Measurements from ENCODE around the gene RAB34.

- TF ChIP-seq CTCF (IDR thresholded peaks at IDR 0.05; ENCODE audit: poor library complexity) (no peak), EZH2 (IDR thresholded peaks at IDR 0.05; ENCODE audit: borderline replicate concordance) (no peak), EZH2phosphoT487 (IDR thresholded peaks at IDR 0.05; ENCODE audit: low read depth, severe bottlenecking, unreplicated experiment) (no peak)
Observed at GRCh38 chr17:28700278-28700677, 17.4 kb downstream of the RAB34 start.
